CD4-positive, alpha-beta T cell (primary cell): ENCODE data around the gene RINL. TPM values are rescaled to one million over a fixed set of nuclear protein-coding genes. Genes with fewer than 3 reads are reported as not detected.

ENCODE experiments used
- ATAC-seq: fragments of 200-7000 bp; cut with Tn5 transposase; one replicate; pipeline ENCODE4 v1.10.0; 2022; ENCODE audit warnings: mild to moderate bottlenecking; ENCODE audit not compliant: poor library complexity
- CTCF ChIA-PET: fragments of 350-600 bp; sonication (Branson Sonifier 250); formaldehyde crosslinking; loops from one replicate; lab custom pipeline; 2021; ENCODE audit warnings: antibody characterized with exemption, inconsistent platforms; lab: Charles Lee
- POLR2A ChIA-PET: fragments of 350-600 bp; sonication (Branson Sonifier 250); formaldehyde crosslinking; loops from one replicate; lab custom pipeline; 2021; ENCODE audit warnings: antibody characterized with exemption, inconsistent platforms; lab: Charles Lee
- DNase-seq, 14 experiments: peaks; one replicate each; pipeline ENCODE4 v3.0.0-alpha.2; 2013 to 2020; ENCODE audit warnings: mixed read lengths in 2 of 14
- H3K27ac ChIP-seq, 2 donors: one replicate each; pipeline versions ENCODE4 v1.5.1 to v1.7.0; 2013; ENCODE audit warnings: low read length in 2 of 2, low read depth in 1 of 2, mild to moderate bottlenecking in 1 of 2
- H3K27me3 ChIP-seq, 2 experiments: 1 replicate in 1 of 2; 2 replicates in 1 of 2; pipeline versions ENCODE4 v1.6.1 to v1.7.0; 2013; ENCODE audit warnings: low read length in 2 of 2, control low read depth in 1 of 2, mild to moderate bottlenecking in 1 of 2, moderate library complexity in 1 of 2; ENCODE audit not compliant: insufficient read depth in 2 of 2, control insufficient read depth in 1 of 2
- H3K36me3 ChIP-seq: one replicate; pipeline ENCODE4 v1.6.1; 2013; ENCODE audit warnings: low read length, control low read depth; ENCODE audit not compliant: insufficient read depth
- H3K4me1 ChIP-seq: one replicate; pipeline ENCODE4 v1.6.1; 2013; ENCODE audit warnings: low read length, control low read depth; ENCODE audit not compliant: insufficient read depth
- H3K4me3 ChIP-seq: one replicate; pipeline ENCODE4 v1.5.1; 2013; ENCODE audit warnings: mild to moderate bottlenecking, low read length, moderate library complexity
- H3K9me3 ChIP-seq, 2 experiments: 1 replicate in 1 of 2; 2 replicates in 1 of 2; pipeline versions ENCODE4 v1.6.1 to v1.7.0; 2013; ENCODE audit warnings: low read length in 2 of 2, mild to moderate bottlenecking in 2 of 2, control low read depth in 1 of 2, moderate library complexity in 1 of 2; ENCODE audit not compliant: control insufficient read depth in 1 of 2, insufficient read depth in 1 of 2
- H3K27ac Mint-ChIP-seq: one replicate; pipeline ENCODE4 v1.8.0; 2020; ENCODE audit warnings: mixed read lengths
- H3K27me3 Mint-ChIP-seq: one replicate; pipeline ENCODE4 v1.8.0; 2021; ENCODE audit warnings: mixed read lengths
- H3K36me3 Mint-ChIP-seq: one replicate; pipeline ENCODE4 v1.8.0; 2021; ENCODE audit warnings: low read depth, mixed read lengths
- H3K4me1 Mint-ChIP-seq: one replicate; pipeline ENCODE4 v1.8.0; 2021; ENCODE audit warnings: low read depth, mixed read lengths
- H3K4me3 Mint-ChIP-seq: one replicate; pipeline ENCODE4 v1.8.0; 2020; ENCODE audit warnings: mild to moderate bottlenecking, mixed read lengths
- H3K9me3 Mint-ChIP-seq: one replicate; pipeline ENCODE4 v1.8.0; 2020; ENCODE audit warnings: mixed read lengths
- intact Hi-C, 2 experiments: fragments of 100-400 bp; cut with DNase I in 1 of 2; cut with micrococcal nuclease in 1 of 2; formaldehyde crosslinking; loops; one replicate each; pipeline versions ENCODE4 v1.15.1 to v1.9.0; 2023 to 2025; cut with DNase I, micrococcal nuclease
- total RNA-seq, 174 experiments: library from RNA in 2 of 174; stranded (reverse) in 2 of 174; gene quantifications; one replicate each; pipeline ENCODE4 v1.2.3 and lab custom pipeline; 2021 to 2026
- TF ChIP-seq, protein P1 (sequence below): fragments of 200-600 bp; IDR thresholded peaks from one replicate; pipeline ENCODE4 v1.8.0; 2022; ENCODE audit warnings: antibody characterized with exemption, mild to moderate bottlenecking

Gene RINL
- total RNA-seq, 2 experiments from 2014 or later, result 19.5 to 21.3 TPM

- Histone ChIP-seq H3K4me3 (no peak overlapping the region), H3K9me3 (no peaks in the 10 kb centered on the region), H3K4me1 (peaks cover 27% of the 10 kb centered on the region), H3K36me3 (peaks cover 60% of the 10 kb centered on the region), H3K27ac (no peak overlapping the region), H3K27me3 (no peaks in the 10 kb centered on the region)
- ATAC-seq (no peak), DNase-seq (no peak)
- intact Hi-C loops, result no loop called here
- H3K9me3 Mint-ChIP-seq, result no peaks in the 10 kb centered on the region
- peak overlapping the region; percentile 20 for H3K27ac Mint-ChIP-seq
- no peaks in the 10 kb centered on the region for H3K27me3 Mint-ChIP-seq
- H3K4me3 Mint-ChIP-seq, result no peak overlapping the region
- H3K36me3 Mint-ChIP-seq, result peaks cover 70% of the 10 kb centered on the region
- H3K4me1 Mint-ChIP-seq, result peaks cover 26% of the 10 kb centered on the region
- TF ChIP-seq, protein P1, sequence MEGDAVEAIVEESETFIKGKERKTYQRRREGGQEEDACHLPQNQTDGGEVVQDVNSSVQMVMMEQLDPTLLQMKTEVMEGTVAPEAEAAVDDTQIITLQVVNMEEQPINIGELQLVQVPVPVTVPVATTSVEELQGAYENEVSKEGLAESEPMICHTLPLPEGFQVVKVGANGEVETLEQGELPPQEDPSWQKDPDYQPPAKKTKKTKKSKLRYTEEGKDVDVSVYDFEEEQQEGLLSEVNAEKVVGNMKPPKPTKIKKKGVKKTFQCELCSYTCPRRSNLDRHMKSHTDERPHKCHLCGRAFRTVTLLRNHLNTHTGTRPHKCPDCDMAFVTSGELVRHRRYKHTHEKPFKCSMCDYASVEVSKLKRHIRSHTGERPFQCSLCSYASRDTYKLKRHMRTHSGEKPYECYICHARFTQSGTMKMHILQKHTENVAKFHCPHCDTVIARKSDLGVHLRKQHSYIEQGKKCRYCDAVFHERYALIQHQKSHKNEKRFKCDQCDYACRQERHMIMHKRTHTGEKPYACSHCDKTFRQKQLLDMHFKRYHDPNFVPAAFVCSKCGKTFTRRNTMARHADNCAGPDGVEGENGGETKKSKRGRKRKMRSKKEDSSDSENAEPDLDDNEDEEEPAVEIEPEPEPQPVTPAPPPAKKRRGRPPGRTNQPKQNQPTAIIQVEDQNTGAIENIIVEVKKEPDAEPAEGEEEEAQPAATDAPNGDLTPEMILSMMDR, result no peak
- ChIA-PET POLR2A (interaction anchor here (0.7 to 2.2 kb wide), 4 partner anchors 10 to 723 kb away, joined by 3 to 11 read pairs (median 3); partner anchors contain the start of genes EIF3K and HNRNPL), CTCF (interaction anchor here (1.6 kb wide), 1 partner anchor 33 kb away, joined by 4 read pairs; no protein-coding TSS in a partner anchor)
Measured at GRCh38 chr19:38836159-38836982, 41.7 kb downstream of the RINL start.

DNA sequence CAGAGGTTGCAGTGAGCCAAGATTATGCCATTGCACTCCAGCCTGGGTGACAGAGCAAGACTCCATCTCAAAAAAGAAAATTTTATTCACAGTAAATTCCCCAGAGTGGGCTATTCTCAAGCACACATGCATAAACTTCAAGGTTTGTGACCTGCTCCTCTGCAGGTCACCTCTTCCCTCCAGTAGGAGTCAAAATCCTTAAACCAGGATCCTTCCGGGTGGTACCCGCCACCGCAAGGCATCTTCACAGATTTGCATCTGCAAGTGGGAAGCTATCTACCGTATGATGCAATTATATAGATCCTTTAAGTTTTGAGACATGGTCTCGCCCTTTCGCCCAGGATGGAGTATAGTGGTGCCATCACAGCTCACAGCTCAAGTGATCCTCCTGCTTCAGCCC, 43.5 kb downstream of the RINL start:
- TF ChIP-seq, protein P1, result no peak
- Histone ChIP-seq H3K9me3 (no peaks in the 10 kb centered on the region), H3K4me3 (no peak overlapping the region), H3K36me3 (peaks cover 50% of the 10 kb centered on the region), H3K27ac (no peak overlapping the region), H3K4me1 (peaks cover 29% of the 10 kb centered on the region), H3K27me3 (no peaks in the 10 kb centered on the region)
- H3K27me3 Mint-ChIP-seq, result no peaks in the 10 kb centered on the region
- ChIA-PET CTCF (interaction anchor here (1.4 to 1.6 kb wide), 2 partner anchors 35 to 96 kb away, joined by 4 to 5 read pairs; partner anchors contain the start of genes MRPS12 and SARS2), POLR2A (interaction anchor here (1.0 to 2.2 kb wide), 4 partner anchors 8 to 31 kb away, joined by 3 to 11 read pairs (median 4); partner anchors contain the start of gene HNRNPL)
- no peak for ATAC-seq
- intact Hi-C loops, result loop anchor here in 1 of 2 experiments (5.0 kb wide), 1 partner anchor 47 kb away; the partner anchor contains the start of gene LGALS7B
- H3K4me3 Mint-ChIP-seq, result peak overlapping the region; percentile 15
- H3K9me3 Mint-ChIP-seq, result no peaks in the 10 kb centered on the region
- peaks cover 25% of the 10 kb centered on the region for H3K4me1 Mint-ChIP-seq
- no peak overlapping the region for H3K27ac Mint-ChIP-seq
- no peak for DNase-seq
- peaks cover 66% of the 10 kb centered on the region for H3K36me3 Mint-ChIP-seq

DNA sequence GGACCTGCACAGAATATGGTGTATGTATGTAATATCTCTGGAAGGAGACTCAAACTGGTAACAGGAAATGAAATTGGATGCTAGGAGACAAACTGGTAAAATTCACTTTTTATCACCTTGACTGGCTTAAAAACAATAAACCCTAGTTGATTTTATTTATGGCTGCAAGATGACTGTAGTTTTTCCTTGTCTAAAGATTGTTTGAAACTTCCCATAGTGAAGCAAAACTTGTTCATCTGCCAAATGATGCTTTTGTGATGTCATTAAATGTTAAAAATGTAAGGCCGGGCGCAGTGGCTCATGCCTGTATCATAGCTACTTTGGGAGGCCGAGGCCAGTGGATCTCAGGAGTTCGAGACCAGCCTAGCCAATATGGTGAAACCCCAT, 44.0 kb downstream of the RINL start:
- no peak overlapping the region for H3K4me3 Mint-ChIP-seq
- Histone ChIP-seq H3K4me1 (peaks cover 29% of the 10 kb centered on the region), H3K9me3 (no peaks in the 10 kb centered on the region), H3K27ac (no peak overlapping the region), H3K4me3 (no peak overlapping the region), H3K36me3 (peaks cover 47% of the 10 kb centered on the region), H3K27me3 (no peaks in the 10 kb centered on the region)
- peaks cover 21% of the 10 kb centered on the region for H3K4me1 Mint-ChIP-seq
- no peaks in the 10 kb centered on the region for H3K27me3 Mint-ChIP-seq
- peaks cover 63% of the 10 kb centered on the region for H3K36me3 Mint-ChIP-seq
- ChIA-PET POLR2A (interaction anchor here (1.0 to 2.2 kb wide), 4 partner anchors 8 to 32 kb away, joined by 3 to 11 read pairs (median 4); partner anchors contain the start of gene HNRNPL), CTCF (interaction anchor here (1.4 kb wide), 1 partner anchor 96 kb away, joined by 5 read pairs; the partner anchor contains the start of genes MRPS12 and SARS2)
- intact Hi-C loops, result loop anchor here in 1 of 2 experiments (5.0 kb wide), 1 partner anchor 47 kb away; the partner anchor contains the start of gene LGALS7B
- TF ChIP-seq, protein P1, result no peak
- ATAC-seq (no peak), DNase-seq (no peak)
- no peaks in the 10 kb centered on the region for H3K9me3 Mint-ChIP-seq
- no peak overlapping the region for H3K27ac Mint-ChIP-seq
